ENCODE results near the gene RAD51B. TPM values are rescaled to one million over a fixed set of nuclear protein-coding genes. Genes with fewer than 3 reads are reported as not detected.
A peak's percentile ranks its signal among the peaks of the same experiment; 100 is the strongest.

The RAD51B gene
- total RNA-seq, 1 experiment from 2014 or later: 16.7 TPM

DNA sequence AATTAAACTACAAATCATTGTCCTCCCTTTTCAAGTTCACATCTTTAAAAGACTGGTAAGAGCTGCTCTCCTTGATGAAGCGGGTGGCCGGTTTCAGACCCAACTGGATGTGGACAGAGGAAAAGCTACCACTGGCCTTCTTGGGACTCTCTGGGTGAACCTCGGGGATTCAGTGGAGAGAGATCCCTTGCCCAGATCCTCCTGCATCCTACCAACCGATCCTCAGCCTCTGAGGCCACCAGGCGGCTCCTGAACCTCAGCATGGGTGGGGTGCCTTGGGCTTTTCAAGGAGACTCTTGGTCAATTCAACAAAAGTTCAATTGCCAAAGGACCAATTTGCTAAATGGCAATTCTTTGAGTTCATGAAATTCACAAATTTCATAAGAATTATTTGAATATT, 888.8 kb downstream of the RAD51B start:
- Mint-ChIP-seq H3K27ac (peak overlapping the region in 1 of 3 experiments; percentile 71; a peak in 1 of 7 replicates), H3K9me3 (no peaks in the 10 kb centered on the region), H3K4me1 (no peaks in the 10 kb centered on the region; a peak in 1 of 4 replicates), H3K36me3 (ENCODE audit: insufficient read depth in 1 of 3, low read depth in 3 of 3) (no peaks in the 10 kb centered on the region), H3K27me3 (ENCODE audit: low read depth) (peaks cover 7% of the 10 kb centered on the region), H3K4me3 (no peak overlapping the region)
- no peak overlapping the region for H3K27ac ChIP-seq (ENCODE audit: insufficient read length, low read depth, low read length)
- H2BK12ac ChIP-seq (ENCODE audit: insufficient read length, low read depth, low read length): no peak overlapping the region
- TF ChIP-seq, protein P1, sequence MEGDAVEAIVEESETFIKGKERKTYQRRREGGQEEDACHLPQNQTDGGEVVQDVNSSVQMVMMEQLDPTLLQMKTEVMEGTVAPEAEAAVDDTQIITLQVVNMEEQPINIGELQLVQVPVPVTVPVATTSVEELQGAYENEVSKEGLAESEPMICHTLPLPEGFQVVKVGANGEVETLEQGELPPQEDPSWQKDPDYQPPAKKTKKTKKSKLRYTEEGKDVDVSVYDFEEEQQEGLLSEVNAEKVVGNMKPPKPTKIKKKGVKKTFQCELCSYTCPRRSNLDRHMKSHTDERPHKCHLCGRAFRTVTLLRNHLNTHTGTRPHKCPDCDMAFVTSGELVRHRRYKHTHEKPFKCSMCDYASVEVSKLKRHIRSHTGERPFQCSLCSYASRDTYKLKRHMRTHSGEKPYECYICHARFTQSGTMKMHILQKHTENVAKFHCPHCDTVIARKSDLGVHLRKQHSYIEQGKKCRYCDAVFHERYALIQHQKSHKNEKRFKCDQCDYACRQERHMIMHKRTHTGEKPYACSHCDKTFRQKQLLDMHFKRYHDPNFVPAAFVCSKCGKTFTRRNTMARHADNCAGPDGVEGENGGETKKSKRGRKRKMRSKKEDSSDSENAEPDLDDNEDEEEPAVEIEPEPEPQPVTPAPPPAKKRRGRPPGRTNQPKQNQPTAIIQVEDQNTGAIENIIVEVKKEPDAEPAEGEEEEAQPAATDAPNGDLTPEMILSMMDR (conservative IDR thresholded peaks at IDR 0.05): no peak
- no peaks in the 10 kb centered on the region for H3K27me3 ChIP-seq (ENCODE audit: insufficient read depth, low read length)
- no peak overlapping the region for H3T11ph ChIP-seq (ENCODE audit: low read length)
- H3K18ac ChIP-seq (ENCODE audit: insufficient read length, low read depth, low read length): no peak overlapping the region
- no peak overlapping the region for H2BK5ac ChIP-seq (ENCODE audit: insufficient read length, low read length)
- H3K4ac ChIP-seq (ENCODE audit: low read depth, low read length): no peak overlapping the region
- no peak overlapping the region for H3K9ac ChIP-seq (ENCODE audit: extremely low read depth, insufficient read length, low read length)
- no peak overlapping the region for H2AFZ ChIP-seq (ENCODE audit: low read length)
- H4K91ac ChIP-seq (ENCODE audit: insufficient read length, low read depth, low read length): no peak overlapping the region
- no peak overlapping the region for H3K4me2 ChIP-seq (ENCODE audit: insufficient read depth, insufficient read length, low read length)
- H3K9me3 ChIP-seq (ENCODE audit: control insufficient read depth, low read depth, low read length): no peaks in the 10 kb centered on the region
- H4K20me1 ChIP-seq (ENCODE audit: control insufficient read depth, insufficient read depth, insufficient read length): no peaks in the 10 kb centered on the region
- DNase-seq: no peak
- H3K79me1 ChIP-seq (ENCODE audit: insufficient read depth, low read depth, low read length, poor library complexity, severe bottlenecking): no peaks in the 10 kb centered on the region
- no peak overlapping the region for H2BK20ac ChIP-seq (ENCODE audit: low read depth, low read length, poor library complexity, severe bottlenecking)
- no peak overlapping the region for H4K5ac ChIP-seq (ENCODE audit: insufficient read length, low read depth, low read length)
- H3K4me1 ChIP-seq (ENCODE audit: insufficient read depth, low read length): no peaks in the 10 kb centered on the region
- no peak overlapping the region for H3K23ac ChIP-seq (ENCODE audit: insufficient read length, low read depth, low read length)
- no peak overlapping the region for H2BK15ac ChIP-seq (ENCODE audit: low read depth, low read length)
- H3K23me2 ChIP-seq (ENCODE audit: insufficient read length, low read depth, low read length, poor library complexity, severe bottlenecking): no peaks in the 10 kb centered on the region
- WGBS (ENCODE audit: extremely low coverage, insufficient read length, low lambda C conversion rate): no CpG with 5 or more reads among the region's 5 CpGs
- H3K56ac ChIP-seq (ENCODE audit: insufficient read length, low read depth, low read length): no peak overlapping the region
- no peak overlapping the region for H2AK5ac ChIP-seq (ENCODE audit: insufficient read length, low read length)
- H4K8ac ChIP-seq (replicated peaks; ENCODE audit: insufficient read length, low read depth, low read length): no peak overlapping the region
- H3K79me2 ChIP-seq (ENCODE audit: insufficient read depth, low read length): no peaks in the 10 kb centered on the region
- H2BK120ac ChIP-seq (ENCODE audit: low read depth, low read length, poor library complexity, severe bottlenecking): no peak overlapping the region
- no peak overlapping the region for H3K14ac ChIP-seq (ENCODE audit: insufficient read depth, low read length)
